ENCODE measurements around the gene RXRG. TPM values are rescaled to one million over a fixed set of nuclear protein-coding genes. Genes with fewer than 3 reads are reported as not detected.

RXRG gene
- total RNA-seq, 6 experiments from 2014 or later = 0.26 to 0.32 TPM; not detected in 4

- H3K27ac ChIP-seq = no peak overlapping the region
- H3K9me3 ChIP-seq = no peaks in the 10 kb centered on the region
- no peaks in the 10 kb centered on the region for H3K36me3 ChIP-seq
- 57% methylated on average over 3 of the region's 3 CpGs for WGBS (ENCODE audit: insufficient coverage, low coverage, low lambda C conversion rate, missing lambda C conversion rate)
- ATAC-seq = no peak
- H3K4me3 ChIP-seq = no peak overlapping the region
- TF ChIP-seq POLR2A (IDR thresholded peaks at IDR 0.05) = no peak
- TF ChIP-seq CTCF (IDR thresholded peaks at IDR 0.05) = no peak
- intact Hi-C loops (cut with DNase I) = no loop called here
- DNase-seq = no peak
- H3K27me3 ChIP-seq = no peaks in the 10 kb centered on the region
- H3K4me1 ChIP-seq = no peaks in the 10 kb centered on the region
These were observed 41.7 kb upstream of the RXRG start for GRCh38 chr1:165486663-165487062.

- Histone ChIP-seq H3K9me3 (no peaks in the 10 kb centered on the region), H3K36me3 (no peaks in the 10 kb centered on the region), H3K4me3 (no peak overlapping the region), H3K27me3 (no peaks in the 10 kb centered on the region), H3K4me1 (no peaks in the 10 kb centered on the region), H3K27ac (no peak overlapping the region)
- DNase-seq (no peak), ATAC-seq (peak in 2 of 4 donors; percentile 30 to 34)
- intact Hi-C loops (cut with DNase I) = no loop called here
- no peak for TF ChIP-seq POLR2A (IDR thresholded peaks at IDR 0.05)
- TF ChIP-seq CTCF (IDR thresholded peaks at IDR 0.05) = no peak
- WGBS (ENCODE audit: insufficient coverage, low coverage, low lambda C conversion rate, missing lambda C conversion rate) = 67% methylated on average over 5 of the region's 5 CpGs
These were observed 40.8 kb upstream of the RXRG start for GRCh38 chr1:165485716-165486115.

- 88% methylated on average over 1 of the region's 1 CpG for WGBS (ENCODE audit: insufficient coverage, low coverage, low lambda C conversion rate, missing lambda C conversion rate)
- ATAC-seq = no peak
- Histone ChIP-seq H3K4me1 (no peaks in the 10 kb centered on the region), H3K36me3 (no peaks in the 10 kb centered on the region), H3K27ac (no peak overlapping the region), H3K27me3 (no peaks in the 10 kb centered on the region), H3K4me3 (no peak overlapping the region), H3K9me3 (no peaks in the 10 kb centered on the region)
- intact Hi-C loops (cut with DNase I) = no loop called here
- DNase-seq = no peak
- TF ChIP-seq CTCF (IDR thresholded peaks at IDR 0.05) (no peak), POLR2A (IDR thresholded peaks at IDR 0.05) (no peak)
These were observed 39.6 kb upstream of the RXRG start for GRCh38 chr1:165484532-165484931.

- Histone ChIP-seq H3K4me3 (no peak overlapping the region), H3K36me3 (no peaks in the 10 kb centered on the region), H3K4me1 (no peaks in the 10 kb centered on the region), H3K27me3 (no peaks in the 10 kb centered on the region), H3K9me3 (no peaks in the 10 kb centered on the region), H3K27ac (no peak overlapping the region)
- TF ChIP-seq POLR2A (IDR thresholded peaks at IDR 0.05) (no peak), CTCF (IDR thresholded peaks at IDR 0.05) (no peak)
- DNase-seq (no peak), ATAC-seq (no peak)
- intact Hi-C loops (cut with DNase I) = no loop called here
- 60% methylated on average over 3 of the region's 4 CpGs for WGBS (ENCODE audit: insufficient coverage, low coverage, low lambda C conversion rate, missing lambda C conversion rate)
These were observed 38.5 kb upstream of the RXRG start for GRCh38 chr1:165483412-165483811.

All from right lobe of liver (tissue), 6 donors.